Measurements from ENCODE around the gene SLC6A13.

DNA sequence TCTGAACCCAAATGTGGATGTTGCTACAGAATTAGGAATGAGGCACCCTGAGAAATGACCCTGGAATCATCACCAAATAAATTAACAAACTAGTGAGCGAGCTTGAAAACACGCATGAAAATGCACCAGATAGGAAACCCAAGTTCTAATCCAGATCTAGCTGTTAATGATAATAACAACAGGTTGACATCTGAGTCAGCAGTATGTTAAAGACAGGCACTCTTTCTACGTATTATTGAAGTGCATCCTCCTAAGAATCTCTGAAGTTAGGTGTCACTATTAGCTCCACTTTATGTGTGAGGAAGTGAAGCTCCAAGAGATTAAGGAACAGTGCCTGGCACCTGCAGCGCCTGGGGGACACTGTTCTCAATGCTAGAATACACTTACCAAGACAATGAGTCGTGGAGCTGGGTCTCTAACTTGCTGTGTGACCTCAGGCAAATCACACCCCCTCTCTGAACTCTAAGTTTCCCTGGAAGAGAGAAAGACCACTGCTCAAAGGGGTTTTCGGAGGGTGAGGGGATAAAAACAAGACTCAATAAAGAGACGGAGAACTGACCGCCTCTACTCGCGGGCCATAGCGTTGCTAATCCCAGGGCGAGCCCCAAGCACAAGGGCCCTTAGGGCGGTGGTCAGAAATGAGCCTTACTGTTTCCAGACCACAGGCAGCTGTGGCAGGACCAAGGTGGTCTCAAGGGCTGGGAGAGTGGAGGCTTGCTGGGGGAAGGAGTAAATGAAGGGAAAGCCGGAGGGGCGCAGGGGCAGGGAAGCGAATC lies 50.8 kb downstream of the SLC6A13 start:
- no peak for TF ChIP-seq POLR2A (IDR thresholded peaks at IDR 0.05)
- TF ChIP-seq, protein P1, sequence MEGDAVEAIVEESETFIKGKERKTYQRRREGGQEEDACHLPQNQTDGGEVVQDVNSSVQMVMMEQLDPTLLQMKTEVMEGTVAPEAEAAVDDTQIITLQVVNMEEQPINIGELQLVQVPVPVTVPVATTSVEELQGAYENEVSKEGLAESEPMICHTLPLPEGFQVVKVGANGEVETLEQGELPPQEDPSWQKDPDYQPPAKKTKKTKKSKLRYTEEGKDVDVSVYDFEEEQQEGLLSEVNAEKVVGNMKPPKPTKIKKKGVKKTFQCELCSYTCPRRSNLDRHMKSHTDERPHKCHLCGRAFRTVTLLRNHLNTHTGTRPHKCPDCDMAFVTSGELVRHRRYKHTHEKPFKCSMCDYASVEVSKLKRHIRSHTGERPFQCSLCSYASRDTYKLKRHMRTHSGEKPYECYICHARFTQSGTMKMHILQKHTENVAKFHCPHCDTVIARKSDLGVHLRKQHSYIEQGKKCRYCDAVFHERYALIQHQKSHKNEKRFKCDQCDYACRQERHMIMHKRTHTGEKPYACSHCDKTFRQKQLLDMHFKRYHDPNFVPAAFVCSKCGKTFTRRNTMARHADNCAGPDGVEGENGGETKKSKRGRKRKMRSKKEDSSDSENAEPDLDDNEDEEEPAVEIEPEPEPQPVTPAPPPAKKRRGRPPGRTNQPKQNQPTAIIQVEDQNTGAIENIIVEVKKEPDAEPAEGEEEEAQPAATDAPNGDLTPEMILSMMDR (IDR thresholded peaks at IDR 0.05): no peak
